ENCODE measurements around the gene AZU1. TPM values are rescaled to one million over a fixed set of nuclear protein-coding genes. Genes with fewer than 3 reads are reported as not detected.

The AZU1 gene
- total RNA-seq, 4 donors from 2014 or later, result not detected

DNA sequence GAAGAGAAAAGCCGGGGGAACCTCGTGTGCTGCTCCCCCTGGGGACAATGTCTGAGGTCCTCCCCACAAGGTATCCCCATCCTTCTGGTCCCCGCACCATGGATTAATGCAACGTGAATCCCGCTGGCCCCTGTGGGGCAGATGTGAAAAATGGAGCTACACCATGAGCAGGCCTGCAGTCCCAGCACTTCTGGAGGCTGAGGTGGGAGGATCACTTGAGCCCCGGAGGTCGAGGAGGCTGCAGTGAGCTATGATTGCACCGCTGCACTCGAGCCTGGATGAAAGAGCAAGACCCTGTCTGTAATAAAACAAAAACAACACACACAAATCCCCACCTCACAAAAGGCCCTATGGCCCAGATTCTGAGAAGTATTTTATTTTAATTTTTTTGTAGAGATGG is 30.6 kb downstream of the AZU1 start:
- no peaks in the 10 kb centered on the region for H3K27me3 ChIP-seq
- H3K4me1 ChIP-seq, result peaks cover 4 to 6% of the 10 kb centered on the region in 2 donors
- no peaks in the 10 kb centered on the region for H3K9me3 ChIP-seq
- no peak for DNase-seq
- no peak overlapping the region for H3K27ac ChIP-seq
- intact Hi-C loops (cut with DNase I), result no loop called here
- TF ChIP-seq, protein P1, sequence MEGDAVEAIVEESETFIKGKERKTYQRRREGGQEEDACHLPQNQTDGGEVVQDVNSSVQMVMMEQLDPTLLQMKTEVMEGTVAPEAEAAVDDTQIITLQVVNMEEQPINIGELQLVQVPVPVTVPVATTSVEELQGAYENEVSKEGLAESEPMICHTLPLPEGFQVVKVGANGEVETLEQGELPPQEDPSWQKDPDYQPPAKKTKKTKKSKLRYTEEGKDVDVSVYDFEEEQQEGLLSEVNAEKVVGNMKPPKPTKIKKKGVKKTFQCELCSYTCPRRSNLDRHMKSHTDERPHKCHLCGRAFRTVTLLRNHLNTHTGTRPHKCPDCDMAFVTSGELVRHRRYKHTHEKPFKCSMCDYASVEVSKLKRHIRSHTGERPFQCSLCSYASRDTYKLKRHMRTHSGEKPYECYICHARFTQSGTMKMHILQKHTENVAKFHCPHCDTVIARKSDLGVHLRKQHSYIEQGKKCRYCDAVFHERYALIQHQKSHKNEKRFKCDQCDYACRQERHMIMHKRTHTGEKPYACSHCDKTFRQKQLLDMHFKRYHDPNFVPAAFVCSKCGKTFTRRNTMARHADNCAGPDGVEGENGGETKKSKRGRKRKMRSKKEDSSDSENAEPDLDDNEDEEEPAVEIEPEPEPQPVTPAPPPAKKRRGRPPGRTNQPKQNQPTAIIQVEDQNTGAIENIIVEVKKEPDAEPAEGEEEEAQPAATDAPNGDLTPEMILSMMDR (IDR thresholded peaks at IDR 0.05), result no peak
- TF ChIP-seq POLR2A (IDR thresholded peaks at IDR 0.05), result no peak
- no peak overlapping the region for H3K4me3 ChIP-seq (replicated peaks in 1 of 3)
- 77 to 80% methylated on average over 9 of the region's 9 CpGs for WGBS, 2 donors
- H3K36me3 ChIP-seq, result no peaks in the 10 kb centered on the region

DNA sequence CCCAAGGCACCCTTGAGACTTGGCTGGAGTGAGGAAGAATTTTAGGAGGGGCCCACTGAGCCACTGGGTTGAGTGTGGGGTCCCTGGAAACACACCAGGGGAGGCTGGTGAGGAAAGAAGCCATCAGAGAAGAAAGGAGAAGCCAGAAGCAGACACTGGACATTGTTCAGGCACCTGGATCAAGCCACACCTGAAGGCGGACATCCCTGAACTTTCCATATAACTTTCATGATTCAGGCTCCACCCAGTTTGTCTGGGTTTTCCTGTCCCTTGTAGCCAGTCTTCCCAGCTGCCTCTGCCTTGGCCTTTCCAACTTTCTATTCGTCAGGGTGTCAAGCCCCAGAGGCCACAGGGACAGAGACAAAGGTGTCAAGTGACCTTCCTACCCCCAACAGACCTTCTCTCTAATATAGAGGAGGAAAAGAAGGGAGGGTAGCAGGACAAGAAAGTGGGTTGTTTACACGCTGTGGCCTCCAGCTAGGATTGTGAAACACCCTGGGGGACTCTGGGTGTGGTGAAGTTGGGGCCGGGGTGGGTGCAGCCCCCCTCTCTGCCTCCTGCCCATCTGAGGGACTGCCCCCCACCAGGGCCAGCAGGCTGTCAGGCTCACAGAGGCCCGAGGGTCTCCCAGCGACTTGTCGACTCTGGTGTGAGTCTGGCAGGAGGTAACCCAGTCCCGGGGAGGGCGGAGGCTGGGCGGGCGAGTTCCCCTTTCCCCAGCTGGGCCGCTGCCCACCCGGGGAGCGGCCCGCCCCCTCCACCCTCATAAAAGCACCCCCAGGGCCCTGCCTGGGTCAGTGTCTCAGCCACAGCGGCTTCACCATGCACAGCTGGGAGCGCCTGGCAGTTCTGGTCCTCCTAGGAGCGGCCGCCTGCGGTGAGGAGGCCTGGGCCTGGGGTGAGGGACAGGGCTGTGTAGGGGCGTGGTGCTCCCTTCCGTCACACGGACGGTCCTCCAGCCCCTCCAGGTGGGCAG is 31.5 kb downstream of the AZU1 start, which contains the start of gene CFD:
Gene CFD, plus strand, starts transcription at position 797 of the 976 bp plus-strand sequence. Its CDS starts 26 bp downstream, at position 823.
- peak within 1 kb of the TSS in 1 of 3 donors; percentile 34 for H3K4me3 ChIP-seq (replicated peaks in 1 of 3)
- intact Hi-C loops (cut with DNase I), result no loop called here

DNA sequence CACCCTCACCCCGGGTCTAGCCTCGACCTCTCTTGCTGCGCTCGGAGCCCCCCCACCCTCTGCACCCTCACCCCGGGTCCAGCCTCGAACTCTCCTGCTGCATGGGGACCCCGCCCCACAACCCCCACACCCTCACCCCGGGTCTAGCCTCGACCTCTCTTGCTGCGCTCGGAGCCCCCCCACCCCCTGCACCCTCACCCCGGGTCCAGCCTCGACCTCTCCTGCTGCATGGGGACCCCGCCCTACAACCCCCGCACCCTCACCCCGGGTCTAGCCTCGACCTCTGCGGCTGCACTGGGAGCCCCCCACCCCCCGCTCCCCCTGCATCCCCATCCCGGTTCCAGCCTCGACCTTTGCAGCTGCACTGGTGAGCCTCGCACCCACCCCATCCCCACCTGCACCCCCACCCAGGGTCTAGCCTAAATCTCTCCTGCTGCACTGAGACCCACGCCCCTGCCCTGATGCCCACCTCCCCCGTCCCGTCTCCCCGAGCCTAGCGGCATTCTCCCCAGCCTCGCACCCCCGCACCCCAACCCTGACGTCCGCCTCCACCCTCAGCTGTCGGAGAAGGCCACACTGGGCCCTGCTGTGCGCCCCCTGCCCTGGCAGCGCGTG is 33.6 kb downstream of the AZU1 start:
- no peaks in the 10 kb centered on the region for H3K36me3 ChIP-seq
- no peak overlapping the region for H3K4me3 ChIP-seq (replicated peaks in 1 of 3)
- no peaks in the 10 kb centered on the region for H3K9me3 ChIP-seq
- peaks cover 4 to 6% of the 10 kb centered on the region in 2 donors for H3K4me1 ChIP-seq
- intact Hi-C loops (cut with DNase I), result loop anchor here (5.0 kb wide), 2 partner anchors 56 to 121 kb away; partner anchors contain the start of genes KISS1R and WDR18
- 68 to 90% methylated on average over 2 to 11 of the region's 35 CpGs for WGBS, 2 donors
- no peaks in the 10 kb centered on the region for H3K27me3 ChIP-seq
- TF ChIP-seq, protein P1 (IDR thresholded peaks at IDR 0.05), result no peak
- no peak for TF ChIP-seq POLR2A (IDR thresholded peaks at IDR 0.05)
- DNase-seq, result no peak
- H3K27ac ChIP-seq, result no peak overlapping the region

More for the DNA sequence above, 31.5 kb downstream of the AZU1 start, which contains the start of gene CFD:
- Histone ChIP-seq H3K27ac (peak within 1 kb of the TSS; percentile 29 to 53 (median 52)), H3K27me3 (no peaks in the 10 kb centered on the region), H3K9me3 (no peaks in the 10 kb centered on the region), H3K4me1 (peaks cover 4 to 6% of the 10 kb centered on the region in 2 donors), H3K36me3 (no peaks in the 10 kb centered on the region)
- DNase-seq, result no peak
- TF ChIP-seq, protein P1 (IDR thresholded peaks at IDR 0.05), result no peak
- no peak for TF ChIP-seq POLR2A (IDR thresholded peaks at IDR 0.05)
- 51 to 53% methylated on average over 9 to 12 of the region's 24 CpGs for WGBS, 2 donors

DNA sequence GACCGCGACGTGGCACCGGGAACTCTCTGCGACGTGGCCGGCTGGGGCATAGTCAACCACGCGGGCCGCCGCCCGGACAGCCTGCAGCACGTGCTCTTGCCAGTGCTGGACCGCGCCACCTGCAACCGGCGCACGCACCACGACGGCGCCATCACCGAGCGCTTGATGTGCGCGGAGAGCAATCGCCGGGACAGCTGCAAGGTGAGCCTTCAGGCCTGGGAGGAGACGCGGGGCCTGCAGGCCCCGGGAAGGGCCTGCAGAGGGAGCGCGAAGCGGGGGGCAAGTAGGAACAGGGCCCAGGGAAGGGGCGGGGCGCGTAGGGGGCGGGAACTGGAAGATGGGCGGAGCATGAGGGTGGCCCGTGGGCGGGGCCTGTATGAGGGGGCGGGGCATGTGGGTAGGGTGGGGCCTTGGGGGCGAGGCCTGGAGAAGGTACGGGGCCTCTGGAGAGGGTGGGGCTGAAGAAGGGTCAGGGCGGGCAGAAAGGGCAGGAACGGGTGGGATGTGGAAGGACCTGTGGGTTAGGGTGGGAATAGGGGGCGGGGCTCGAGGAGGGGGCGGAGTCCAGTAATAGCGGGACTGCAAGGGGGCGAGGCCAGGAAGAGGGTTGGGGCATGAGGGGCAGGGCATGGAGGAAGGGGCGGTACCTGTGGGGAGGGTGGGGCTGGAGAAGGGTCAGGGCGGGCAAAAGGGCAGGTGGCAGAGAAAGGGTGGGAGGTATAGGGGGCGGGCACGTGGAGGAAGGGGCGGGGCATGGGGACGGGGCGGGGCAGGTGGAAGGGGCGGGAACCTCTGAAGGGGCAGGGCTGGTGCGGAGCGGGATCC is 34.3 kb downstream of the AZU1 start:
- TF ChIP-seq, protein P1 (IDR thresholded peaks at IDR 0.05), result no peak
- TF ChIP-seq POLR2A (IDR thresholded peaks at IDR 0.05), result no peak
- WGBS, 2 donors, result 22 to 30% methylated on average over 33 to 55 of the region's 60 CpGs
- H3K4me1 ChIP-seq, result peaks cover 4 to 6% of the 10 kb centered on the region in 2 donors
- no peak overlapping the region for H3K4me3 ChIP-seq (replicated peaks in 1 of 3)
- no peak for DNase-seq
- intact Hi-C loops (cut with DNase I), result loop anchor here (5.0 kb wide), 2 partner anchors 55 to 120 kb away; partner anchors contain the start of genes KISS1R and WDR18
- H3K36me3 ChIP-seq, result no peaks in the 10 kb centered on the region
- no peak overlapping the region for H3K27ac ChIP-seq
- no peaks in the 10 kb centered on the region for H3K9me3 ChIP-seq
- H3K27me3 ChIP-seq, result no peaks in the 10 kb centered on the region

Data from thyroid gland (tissue), 4 donors.